NT2/D1 (cell line): Measurements from ENCODE around the gene TMEM132D.

Experiments
- DNase-seq: peaks from one replicate; pipeline ENCODE4 v3.0.0-alpha.2; 2011; ENCODE audit warnings: low read depth, low spot score
- H3K27me3 ChIP-seq: 2 replicates; pipeline ENCODE4 v1.6.0; 2011; ENCODE audit warnings: mild to moderate bottlenecking; ENCODE audit not compliant: insufficient read length, insufficient read depth
- H3K36me3 ChIP-seq: 2 replicates; pipeline ENCODE4 v1.6.1; 2011; ENCODE audit warnings: mild to moderate bottlenecking, low read length, mixed read lengths; ENCODE audit not compliant: insufficient read depth, insufficient read length
- H3K4me1 ChIP-seq: 2 replicates; pipeline ENCODE4 v1.5.1; 2011; ENCODE audit not compliant: insufficient read depth, insufficient read length
- H3K4me3 ChIP-seq: 2 replicates; pipeline ENCODE4 v1.5.1; 2011; ENCODE audit warnings: low read depth; ENCODE audit not compliant: insufficient read length
- H3K9ac ChIP-seq: 2 replicates; pipeline ENCODE4 v1.6.0; 2011; ENCODE audit warnings: low read depth; ENCODE audit not compliant: insufficient read length
- H3K9me3 ChIP-seq: 2 replicates; pipeline ENCODE4 v1.5.1; 2011; ENCODE audit warnings: mild to moderate bottlenecking, low read length; ENCODE audit not compliant: insufficient read depth
- SUZ12 ChIP-seq: IDR thresholded peaks from 2 replicates; pipeline ENCODE4 v1.6.1; 2011; ENCODE audit not compliant: insufficient read length, insufficient read depth; ENCODE audit errors: extremely low read depth
- YY1 ChIP-seq: IDR thresholded peaks from 2 replicates; pipeline ENCODE4 v1.6.1; 2011; ENCODE audit not compliant: insufficient read length, insufficient read depth
- ZNF274 ChIP-seq: IDR thresholded peaks from 2 replicates; pipeline ENCODE4 v1.6.1; 2011; ENCODE audit warnings: mild to moderate bottlenecking, low read depth, low read length

TMEM132D gene

DNA sequence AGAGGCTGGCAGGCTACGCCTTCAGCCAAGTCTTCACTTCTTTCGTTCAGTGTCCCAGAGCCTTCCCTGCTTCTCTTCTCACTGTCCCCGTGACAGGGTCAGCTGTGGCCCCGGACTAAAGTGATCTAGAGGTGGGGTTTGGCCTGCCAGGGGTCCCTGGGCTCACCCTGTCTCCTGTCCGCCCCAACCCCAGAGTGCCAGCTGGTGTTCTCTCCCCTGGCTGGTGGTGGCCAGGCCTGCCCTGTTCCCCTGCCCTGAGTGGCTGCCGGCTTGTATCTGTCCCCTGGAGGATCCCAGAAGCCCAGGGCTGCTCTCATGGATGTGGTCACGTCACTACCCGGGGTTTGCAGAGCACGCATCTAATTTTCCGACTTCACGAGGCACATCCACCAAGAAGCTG lies 753.1 kb downstream of the TMEM132D start:
- no peaks in the 10 kb centered on the region for H3K36me3 ChIP-seq
- H3K27me3 ChIP-seq = no peaks in the 10 kb centered on the region
- no peak overlapping the region for H3K9ac ChIP-seq
- H3K4me3 ChIP-seq = no peak overlapping the region
- TF ChIP-seq ZNF274 = no peak
- TF ChIP-seq SUZ12 = no peak
- no peak for TF ChIP-seq YY1
- DNase-seq = no peak
- no peaks in the 10 kb centered on the region for H3K4me1 ChIP-seq
- no peaks in the 10 kb centered on the region for H3K9me3 ChIP-seq

DNA sequence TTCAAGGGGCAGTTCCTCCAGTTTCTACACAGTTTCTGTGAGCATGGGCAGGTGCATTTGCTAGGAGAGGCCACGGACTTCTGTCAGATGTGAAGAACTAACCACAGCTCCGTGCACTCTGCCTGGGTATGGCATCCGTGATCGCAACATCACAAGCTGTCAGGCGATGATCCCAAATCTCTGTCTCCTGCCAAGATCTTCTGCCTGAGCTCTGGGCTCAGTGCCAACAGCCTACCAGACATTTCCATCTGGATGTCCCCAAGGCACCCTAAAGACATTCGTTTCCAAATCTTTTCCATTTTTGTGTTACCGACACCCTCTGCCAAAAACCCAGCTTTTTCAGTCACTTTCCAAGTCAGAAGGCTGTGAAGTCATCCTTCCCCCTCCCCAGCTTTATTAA lies 758.4 kb downstream of the TMEM132D start:
- Histone ChIP-seq H3K4me1 (no peaks in the 10 kb centered on the region), H3K36me3 (no peaks in the 10 kb centered on the region), H3K9me3 (no peaks in the 10 kb centered on the region)

DNA sequence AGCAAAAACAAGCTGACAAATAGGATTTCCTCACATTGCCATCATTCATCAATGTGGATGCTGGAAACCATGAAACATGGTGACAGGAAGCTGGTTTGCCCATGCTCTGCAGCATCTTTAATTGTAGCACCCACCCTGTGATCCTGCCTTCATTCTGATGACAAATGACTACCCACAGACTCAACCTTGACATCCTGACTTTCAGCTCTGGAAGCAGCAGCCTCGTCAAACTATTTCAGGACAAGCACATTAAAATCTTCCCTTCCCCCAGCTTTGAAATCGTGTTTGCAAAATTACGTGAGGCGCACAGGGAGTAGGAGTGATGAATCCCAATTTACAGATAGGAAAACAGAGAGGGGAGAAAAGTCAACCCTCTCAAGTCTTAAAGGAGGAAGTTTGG lies 765.0 kb downstream of the TMEM132D start:
- no peaks in the 10 kb centered on the region for H3K4me1 ChIP-seq
- DNase-seq = no peak
- no peak overlapping the region for H3K9ac ChIP-seq
- H3K27me3 ChIP-seq = no peaks in the 10 kb centered on the region
- no peaks in the 10 kb centered on the region for H3K36me3 ChIP-seq
- no peaks in the 10 kb centered on the region for H3K9me3 ChIP-seq
- H3K4me3 ChIP-seq = no peak overlapping the region
- TF ChIP-seq ZNF274 = no peak
- TF ChIP-seq YY1 = no peak
- no peak for TF ChIP-seq SUZ12

More for the DNA sequence above, 758.4 kb downstream of the TMEM132D start:
- H3K4me3 ChIP-seq = no peak overlapping the region
- no peak for TF ChIP-seq ZNF274
- no peak for TF ChIP-seq SUZ12
- no peak for TF ChIP-seq YY1
- DNase-seq = no peak
- H3K27me3 ChIP-seq = no peaks in the 10 kb centered on the region
- H3K9ac ChIP-seq = no peak overlapping the region

DNA sequence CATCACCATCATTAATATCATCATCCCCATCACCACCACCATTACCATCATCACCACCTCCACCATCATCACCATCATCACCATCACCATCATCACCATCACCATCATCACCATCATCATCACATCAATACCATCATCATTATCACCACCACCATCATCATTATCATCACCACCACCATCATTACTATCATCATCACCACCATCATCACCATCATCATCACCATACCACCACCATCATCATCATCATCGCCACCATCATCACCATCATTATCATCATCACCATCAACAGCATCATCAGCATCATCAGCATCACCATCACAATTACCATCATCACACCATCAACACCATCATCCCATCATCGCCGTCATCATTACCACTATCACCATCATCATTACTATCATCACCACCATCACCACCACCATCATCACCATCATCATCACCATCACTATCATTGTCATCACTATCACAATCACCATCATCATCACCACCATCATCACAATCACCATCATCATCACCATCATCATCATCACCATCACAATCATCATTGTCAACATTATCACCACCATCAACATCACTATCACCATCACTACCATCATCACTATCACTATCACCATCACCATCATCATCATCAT lies 767.0 kb downstream of the TMEM132D start:
- no peak overlapping the region for H3K4me3 ChIP-seq
- DNase-seq = no peak
- TF ChIP-seq SUZ12 (no peak), YY1 (no peak), ZNF274 (no peak)
- no peaks in the 10 kb centered on the region for H3K36me3 ChIP-seq
- no peaks in the 10 kb centered on the region for H3K27me3 ChIP-seq
- no peak overlapping the region for H3K9ac ChIP-seq
- H3K9me3 ChIP-seq = no peaks in the 10 kb centered on the region
- H3K4me1 ChIP-seq = no peaks in the 10 kb centered on the region

DNA sequence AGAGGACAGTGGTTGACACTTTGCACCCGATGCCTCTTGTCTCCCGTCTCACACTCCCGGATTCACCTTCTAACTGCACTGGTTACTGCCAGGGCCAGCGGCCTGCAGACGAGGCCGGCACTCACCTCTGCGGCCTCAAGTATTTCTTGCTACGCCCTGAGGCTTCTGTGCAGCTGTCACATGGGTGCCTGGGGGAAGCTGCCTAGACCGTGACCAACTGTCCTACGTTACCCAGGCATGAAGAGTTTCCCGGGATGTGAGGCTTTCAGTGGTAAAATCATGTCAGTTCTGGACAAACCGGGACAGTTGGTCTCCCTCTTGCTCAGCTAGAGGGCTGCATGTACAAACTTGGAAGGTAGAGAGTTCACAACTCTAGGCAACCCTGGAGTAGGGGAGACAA lies 776.1 kb downstream of the TMEM132D start:
- DNase-seq = no peak
- Histone ChIP-seq H3K9ac (no peak overlapping the region), H3K4me3 (no peak overlapping the region), H3K4me1 (no peaks in the 10 kb centered on the region), H3K27me3 (no peaks in the 10 kb centered on the region), H3K36me3 (no peaks in the 10 kb centered on the region), H3K9me3 (peaks cover 7% of the 10 kb centered on the region; the same call in 1 of the 2 replicates)
- TF ChIP-seq ZNF274 = no peak

DNA sequence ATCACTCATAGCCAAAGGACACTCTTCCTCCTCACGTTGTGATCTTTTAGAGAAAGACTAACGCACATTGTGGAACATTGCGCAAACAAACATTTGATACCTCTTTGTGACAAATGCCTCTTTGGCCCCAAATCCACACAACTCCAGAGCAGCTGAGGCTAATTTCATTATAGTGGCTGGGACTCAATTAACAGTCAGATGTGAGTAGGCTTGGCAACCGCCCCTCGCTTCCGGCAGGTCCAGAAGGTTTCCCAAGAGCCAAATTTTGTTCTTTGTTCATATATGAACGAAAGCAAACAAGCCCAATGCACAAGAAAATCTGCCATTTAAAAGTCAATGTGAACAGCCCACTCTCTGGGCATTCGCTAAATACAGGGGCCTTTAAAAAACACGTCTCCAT lies 776.6 kb downstream of the TMEM132D start:
- H3K27me3 ChIP-seq = no peaks in the 10 kb centered on the region
- no peak overlapping the region for H3K4me3 ChIP-seq
- no peak for DNase-seq
- no peak for TF ChIP-seq YY1
- no peak for TF ChIP-seq ZNF274
- TF ChIP-seq SUZ12 = no peak
- H3K4me1 ChIP-seq = no peaks in the 10 kb centered on the region
- peaks cover 7% of the 10 kb centered on the region; the same call in 1 of the 2 replicates for H3K9me3 ChIP-seq
- H3K9ac ChIP-seq = no peak overlapping the region
- no peaks in the 10 kb centered on the region for H3K36me3 ChIP-seq

DNA sequence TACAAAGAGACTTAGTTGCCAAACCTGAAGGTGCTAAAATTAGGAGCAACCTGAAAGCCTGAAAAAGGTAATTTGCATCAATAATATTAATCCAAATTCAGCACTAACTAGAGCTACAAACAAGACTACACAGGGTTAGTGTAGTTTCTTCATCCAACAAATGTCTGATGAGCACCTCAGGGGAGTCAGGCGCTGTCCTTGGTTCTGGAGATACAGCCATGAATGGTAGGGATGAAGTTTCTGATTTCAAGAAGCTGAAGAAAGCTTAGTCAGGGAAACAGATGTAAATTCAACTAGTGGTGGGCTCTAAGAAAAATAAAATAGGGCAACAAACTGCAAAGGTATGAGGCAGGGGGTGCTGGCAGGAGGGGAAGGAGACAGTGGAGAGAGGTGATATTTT lies 784.3 kb downstream of the TMEM132D start:
- peak; percentile 13 for DNase-seq

DNA sequence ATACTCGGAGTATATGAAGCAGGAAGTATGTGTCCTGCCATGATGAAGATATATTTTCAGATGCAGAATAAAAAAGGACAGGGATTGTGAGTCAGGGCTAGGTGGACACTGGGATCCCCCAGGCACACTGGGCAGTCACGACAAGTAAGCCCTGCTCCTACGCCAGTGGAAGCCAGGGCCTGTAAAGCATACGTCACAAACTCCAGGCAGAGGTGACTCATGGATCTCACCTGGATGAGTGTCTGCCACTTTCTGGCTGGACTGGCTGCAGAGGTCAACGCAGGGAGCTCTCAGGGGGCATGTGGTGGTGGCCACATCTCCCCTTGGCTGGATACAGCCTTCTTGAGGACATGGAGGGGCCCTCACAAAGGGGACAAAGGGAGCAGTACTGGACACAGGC lies 788.3 kb downstream of the TMEM132D start:
- no peaks in the 10 kb centered on the region for H3K9me3 ChIP-seq
- H3K36me3 ChIP-seq = no peaks in the 10 kb centered on the region
- H3K27me3 ChIP-seq = no peaks in the 10 kb centered on the region
- DNase-seq = no peak
- H3K9ac ChIP-seq = no peak overlapping the region
- no peak for TF ChIP-seq YY1
- TF ChIP-seq ZNF274 = no peak
- TF ChIP-seq SUZ12 = no peak
- no peaks in the 10 kb centered on the region for H3K4me1 ChIP-seq
- H3K4me3 ChIP-seq = no peak overlapping the region

More for the DNA sequence above, 784.3 kb downstream of the TMEM132D start:
- TF ChIP-seq SUZ12 (no peak), ZNF274 (no peak), YY1 (no peak)
- H3K4me1 ChIP-seq = no peaks in the 10 kb centered on the region
- H3K36me3 ChIP-seq = no peaks in the 10 kb centered on the region
- no peaks in the 10 kb centered on the region for H3K9me3 ChIP-seq
- H3K27me3 ChIP-seq = no peaks in the 10 kb centered on the region
- H3K4me3 ChIP-seq = no peak overlapping the region
- no peak overlapping the region for H3K9ac ChIP-seq
